HFFc6 (cell line): Measurements from ENCODE around the gene ZER1. TPM values are rescaled to one million over a fixed set of nuclear protein-coding genes. Genes with fewer than 3 reads are reported as not detected.

Source experiments
- DNase-seq: peaks from one replicate; pipeline ENCODE4 v3.0.0-alpha.2; 2018
- H3K27ac Mint-ChIP-seq: 2 replicates; pipeline ENCODE4 v1.8.0; 2020; ENCODE audit warnings: mild to moderate bottlenecking, mixed read lengths
- H3K27me3 Mint-ChIP-seq: 2 replicates; pipeline ENCODE4 v1.8.0; 2021; ENCODE audit warnings: mild to moderate bottlenecking, moderate library complexity, mixed read lengths; ENCODE audit not compliant: insufficient read depth
- H3K36me3 Mint-ChIP-seq: 2 replicates; pipeline ENCODE4 v1.8.0; 2021; ENCODE audit warnings: low read depth, mixed read lengths
- H3K4me1 Mint-ChIP-seq: 2 replicates; pipeline ENCODE4 v1.8.0; 2020; ENCODE audit warnings: low read depth, mixed read lengths
- H3K4me3 Mint-ChIP-seq: 2 replicates; pipeline ENCODE4 v1.8.0; 2020; ENCODE audit warnings: mild to moderate bottlenecking, moderate library complexity, mixed read lengths
- H3K9me3 Mint-ChIP-seq: 2 replicates; pipeline ENCODE4 v1.8.0; 2020; ENCODE audit warnings: mild to moderate bottlenecking, mixed read lengths
- CTCF ChIP-seq: fragments of 200-600 bp; sonication (generic); IDR thresholded peaks from 2 replicates; pipeline ENCODE4 v1.5.0; 2021; ENCODE audit warnings: antibody characterized with exemption, mild to moderate bottlenecking
- total RNA-seq, 6 experiments: library from RNA; stranded (reverse); fragmentation: NEBNext Ultra II Directional; extraction: Animal tissue kit (Norgen Biotek cat#: 25700); gene quantifications; 2 replicates in 1 of 6; 3 replicates in 5 of 6; pipeline ENCODE4 v1.2.3, GENCODE V29; 2021

The ZER1 gene
- total RNA-seq, 6 experiments from 2014 or later: 32.5 to 47.6 (median 37.8) TPM

GRCh38 chr9:128765499-128765898 is 6.2 kb downstream of the ZER1 start:
- Mint-ChIP-seq H3K27me3 (peaks cover 2% of the 10 kb centered on the region), H3K27ac (no peak overlapping the region), H3K4me3 (no peak overlapping the region), H3K4me1 (peaks cover 9% of the 10 kb centered on the region), H3K9me3 (no peaks in the 10 kb centered on the region), H3K36me3 (no peaks in the 10 kb centered on the region)
- no peak for TF ChIP-seq CTCF
- no peak for DNase-seq

- Mint-ChIP-seq H3K27me3 (peaks cover 2% of the 10 kb centered on the region), H3K4me3 (no peak overlapping the region), H3K4me1 (no peaks in the 10 kb centered on the region), H3K36me3 (no peaks in the 10 kb centered on the region), H3K9me3 (no peaks in the 10 kb centered on the region), H3K27ac (no peak overlapping the region)
- DNase-seq: no peak
- TF ChIP-seq CTCF: no peak
Observed at GRCh38 chr9:128764361-128764760, 7.4 kb downstream of the ZER1 start.

GRCh38 chr9:128762671-128763449 is 8.9 kb downstream of the ZER1 start:
- Mint-ChIP-seq H3K36me3 (no peaks in the 10 kb centered on the region), H3K27me3 (peaks cover 2% of the 10 kb centered on the region), H3K9me3 (no peaks in the 10 kb centered on the region), H3K4me3 (no peak overlapping the region), H3K27ac (no peak overlapping the region), H3K4me1 (no peaks in the 10 kb centered on the region)
- TF ChIP-seq CTCF: no peak
- DNase-seq: no peak

GRCh38 chr9:128757602-128758001 is 14.1 kb downstream of the ZER1 start:
- no peak for DNase-seq
- Mint-ChIP-seq H3K9me3 (no peaks in the 10 kb centered on the region), H3K27me3 (peaks cover 1% of the 10 kb centered on the region; the same call in 1 of the 2 replicates), H3K36me3 (no peaks in the 10 kb centered on the region), H3K4me3 (no peak overlapping the region), H3K27ac (no peak overlapping the region), H3K4me1 (no peaks in the 10 kb centered on the region)
- TF ChIP-seq CTCF: no peak

- Mint-ChIP-seq H3K27ac (no peak overlapping the region), H3K4me1 (no peaks in the 10 kb centered on the region), H3K9me3 (no peaks in the 10 kb centered on the region), H3K4me3 (no peak overlapping the region), H3K27me3 (no peaks in the 10 kb centered on the region), H3K36me3 (no peaks in the 10 kb centered on the region)
- no peak for DNase-seq
- no peak for TF ChIP-seq CTCF
Observed at GRCh38 chr9:128753627-128754026, 18.1 kb downstream of the ZER1 start.
